KOPT-K1 (cell line): ENCODE data around the gene RHOT1.
A peak's percentile ranks its signal among the peaks of the same experiment; 100 is the strongest.
"Not testable (repeated sequence)": the region's sequence is repeated elsewhere in the genome, so short reads cannot be mapped to it uniquely, and the experiment has no call there.

ENCODE experiments used
- H3K27ac ChIP-seq: fragments of 200-600 bp; sonication (generic); 2 replicates; pipeline ENCODE4 v1.5.1; 2016; ENCODE audit warnings: antibody characterized with exemption, mild to moderate bottlenecking, low read depth, low read length; ENCODE audit not compliant: poor library complexity, severe bottlenecking
- H3K36me3 ChIP-seq: fragments of 200-600 bp; sonication (generic); 2 replicates; pipeline ENCODE4 v1.5.1; 2017; ENCODE audit warnings: antibody characterized with exemption, mild to moderate bottlenecking, low read length, moderate library complexity; ENCODE audit not compliant: insufficient read depth
- H3K9me3 ChIP-seq: fragments of 200-600 bp; sonication (generic); 2 replicates; pipeline ENCODE4 v1.5.1; 2017; ENCODE audit warnings: antibody characterized with exemption, low read length, mild to moderate bottlenecking; ENCODE audit not compliant: insufficient read depth, poor library complexity, severe bottlenecking

RHOT1 gene

DNA sequence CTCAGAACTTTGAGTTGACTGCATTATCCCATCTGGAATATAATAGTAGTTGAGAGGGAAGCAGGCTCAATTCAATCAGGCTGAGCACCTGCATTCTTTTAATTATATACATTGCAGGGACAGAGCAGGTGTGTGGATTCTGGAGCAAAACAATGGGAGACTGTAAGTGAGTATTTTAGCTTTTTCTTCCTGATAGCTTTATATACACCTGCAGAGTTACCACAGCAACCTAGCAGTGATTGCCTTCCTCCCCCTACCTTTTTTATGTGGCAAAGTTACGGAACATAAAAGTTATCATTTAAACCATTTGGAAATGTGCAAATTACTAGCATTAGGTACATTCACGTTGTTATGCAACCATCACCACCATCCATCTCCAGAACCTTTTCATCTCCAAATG lies 25.4 kb upstream of the RHOT1 start:
- no peak overlapping the region for H3K27ac ChIP-seq
- H3K9me3 ChIP-seq = no peaks in the 10 kb centered on the region
- H3K36me3 ChIP-seq = no peaks in the 10 kb centered on the region

- H3K36me3 ChIP-seq = no peaks in the 10 kb centered on the region
- no peaks in the 10 kb centered on the region for H3K9me3 ChIP-seq
- H3K27ac ChIP-seq = no peak overlapping the region
Measured at GRCh38 chr17:32117399-32117798, 24.9 kb upstream of the RHOT1 start.

- H3K27ac ChIP-seq, H3K9me3 ChIP-seq, H3K36me3 ChIP-seq: not testable (repeated sequence)
Measured at GRCh38 chr17:32118088-32118487, 24.2 kb upstream of the RHOT1 start.

GRCh38 chr17:32118835-32119234 lies 23.5 kb upstream of the RHOT1 start:
- Histone ChIP-seq H3K36me3 (no peaks in the 10 kb centered on the region), H3K9me3 (no peaks in the 10 kb centered on the region), H3K27ac (no peak overlapping the region)

GRCh38 chr17:32120141-32120540 lies 22.2 kb upstream of the RHOT1 start:
- Histone ChIP-seq H3K9me3 (no peaks in the 10 kb centered on the region), H3K27ac (no peak overlapping the region)

DNA sequence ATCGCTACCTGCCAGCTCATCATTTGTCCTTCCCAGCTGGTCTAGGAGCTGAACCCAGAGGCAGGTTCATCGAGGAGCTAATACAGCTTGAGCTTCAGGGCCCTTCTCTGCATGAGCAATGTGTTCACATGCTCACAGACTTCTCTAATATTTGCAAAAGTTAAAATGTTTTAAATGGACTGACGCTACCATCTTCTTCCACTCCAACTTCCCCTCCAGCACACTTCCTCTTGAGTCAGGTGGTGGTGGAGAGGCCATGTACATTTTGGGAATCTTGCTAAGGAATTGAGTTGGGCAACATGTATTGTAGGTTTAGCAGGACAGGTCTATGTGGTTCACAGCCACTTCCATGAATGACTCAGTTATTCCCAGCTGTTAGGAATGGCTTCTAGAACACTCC lies 21.6 kb upstream of the RHOT1 start:
- H3K9me3 ChIP-seq = no peaks in the 10 kb centered on the region
- no peaks in the 10 kb centered on the region for H3K36me3 ChIP-seq
- H3K27ac ChIP-seq = no peak overlapping the region

More at GRCh38 chr17:32120141-32120540, 22.2 kb upstream of the RHOT1 start:
- no peaks in the 10 kb centered on the region for H3K36me3 ChIP-seq

DNA sequence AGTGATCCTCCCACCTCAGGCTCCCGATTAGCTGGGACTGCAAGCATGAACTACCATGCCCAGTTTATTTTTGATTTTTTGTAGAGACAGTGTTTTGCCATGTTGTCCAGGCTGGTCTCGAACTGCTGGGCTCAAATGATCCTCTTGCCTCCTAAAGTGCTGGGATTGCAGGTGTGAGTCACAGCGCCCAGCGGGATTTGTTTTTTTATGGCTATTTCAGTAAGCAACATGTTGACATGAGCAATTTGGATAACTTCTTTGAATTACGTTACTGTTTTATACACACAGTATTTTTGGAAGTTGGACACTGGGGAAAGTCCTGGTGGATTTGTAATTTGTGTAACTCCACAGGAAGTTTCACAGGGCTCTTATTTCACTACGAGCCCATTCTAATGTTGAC lies 18.5 kb upstream of the RHOT1 start:
- no peak overlapping the region for H3K27ac ChIP-seq
- no peaks in the 10 kb centered on the region for H3K9me3 ChIP-seq
- no peaks in the 10 kb centered on the region for H3K36me3 ChIP-seq

- Histone ChIP-seq H3K36me3 (no peaks in the 10 kb centered on the region), H3K9me3 (no peaks in the 10 kb centered on the region), H3K27ac (no peak overlapping the region)
Measured at GRCh38 chr17:32124985-32125847, 17.1 kb upstream of the RHOT1 start.

DNA sequence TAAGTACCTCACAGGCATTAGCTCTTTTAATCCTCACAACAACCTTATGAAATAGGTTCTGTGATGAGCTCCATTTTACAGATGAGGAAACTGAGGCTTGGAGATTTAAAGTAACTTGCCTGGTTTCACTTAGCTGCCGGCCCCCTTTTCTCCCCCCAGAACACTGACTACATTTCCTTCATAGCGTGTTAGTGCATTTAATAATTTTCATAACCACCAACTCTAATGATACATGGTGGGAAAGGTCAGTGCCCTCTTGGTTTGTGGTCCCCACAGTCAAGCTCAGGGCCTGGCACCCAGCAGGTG lies 16.5 kb upstream of the RHOT1 start:
- H3K36me3 ChIP-seq = no peaks in the 10 kb centered on the region
- no peak overlapping the region for H3K27ac ChIP-seq
- H3K9me3 ChIP-seq = no peaks in the 10 kb centered on the region

DNA sequence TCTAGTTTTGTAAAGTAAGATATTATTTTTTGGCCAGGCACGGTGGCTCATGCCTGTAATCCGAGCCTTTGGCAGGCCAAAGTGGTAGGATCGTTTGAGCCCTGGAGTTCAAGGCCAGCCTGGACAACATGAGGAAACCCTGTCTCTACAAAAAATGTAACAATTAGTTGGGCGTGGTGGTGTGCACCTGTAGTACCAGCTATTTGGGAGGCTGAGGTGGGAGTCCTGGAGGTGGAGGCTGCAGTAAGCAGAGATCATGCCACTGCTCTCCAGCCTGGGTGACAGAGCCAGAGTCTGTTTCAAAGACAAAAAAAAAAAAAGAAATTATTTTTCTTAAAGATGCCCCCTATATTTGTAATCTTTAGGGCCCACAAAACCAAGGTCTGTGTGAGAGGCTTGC lies 16.0 kb upstream of the RHOT1 start:
- no peaks in the 10 kb centered on the region for H3K36me3 ChIP-seq
- H3K9me3 ChIP-seq = no peaks in the 10 kb centered on the region
- no peak overlapping the region for H3K27ac ChIP-seq

DNA sequence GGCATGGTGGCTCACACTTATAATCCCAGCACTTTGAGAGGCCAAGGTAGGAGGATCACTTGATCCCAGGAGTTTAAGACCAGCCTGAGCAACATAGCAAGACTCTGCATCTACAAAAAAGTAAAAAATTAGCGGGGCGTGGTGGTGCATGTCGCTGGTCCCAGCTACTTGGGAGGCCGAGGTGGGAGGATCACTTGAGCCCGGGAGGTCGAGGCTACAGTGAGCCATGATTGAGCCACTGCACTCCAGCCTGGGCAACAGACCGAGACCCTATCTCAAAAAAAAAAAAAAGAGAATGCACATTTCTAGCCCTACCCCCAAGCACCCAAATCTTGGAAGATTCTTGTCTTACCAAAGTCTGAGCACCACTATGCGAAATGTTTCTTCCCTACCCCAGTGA lies 15.6 kb upstream of the RHOT1 start:
- Histone ChIP-seq H3K36me3 (no peaks in the 10 kb centered on the region), H3K27ac (peak overlapping the region; percentile 69), H3K9me3 (no peaks in the 10 kb centered on the region)

DNA sequence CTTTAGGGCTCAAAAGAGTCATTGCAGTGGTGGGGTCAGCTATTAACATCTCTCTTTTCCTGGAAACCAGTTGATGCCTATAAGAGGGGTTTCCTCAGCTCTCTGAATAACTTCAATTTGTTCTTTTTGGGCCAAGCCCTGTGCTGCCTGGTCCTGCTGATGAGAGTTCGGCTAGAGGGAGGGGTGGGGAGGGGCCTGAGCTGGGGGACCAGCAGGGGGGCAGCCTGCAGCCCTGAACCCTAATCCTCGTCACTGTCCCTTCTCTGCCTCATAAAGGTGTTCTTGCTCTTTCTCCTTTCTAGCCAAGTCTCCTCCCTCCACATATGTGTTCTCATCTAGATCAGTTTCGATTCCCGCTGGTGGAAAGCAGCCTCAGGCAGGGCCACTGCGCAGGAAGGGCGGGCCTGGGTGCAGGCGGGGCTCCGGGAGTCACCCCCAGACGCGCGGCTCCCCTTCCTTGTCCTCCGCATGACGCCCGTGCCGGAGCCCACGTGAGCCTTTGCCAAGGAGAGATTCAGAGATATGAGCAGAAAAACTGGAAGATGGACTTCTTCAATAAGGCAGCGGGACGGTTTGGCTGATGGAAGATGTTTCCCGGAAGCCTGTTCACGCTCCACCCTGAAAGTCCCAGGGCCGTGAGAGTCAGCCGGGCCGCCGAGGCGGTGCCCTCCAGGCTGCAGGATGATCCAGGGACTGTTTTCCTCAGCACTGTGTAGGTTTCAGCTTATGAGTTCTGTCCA lies 15.0 kb upstream of the RHOT1 start:
- Histone ChIP-seq H3K9me3 (no peaks in the 10 kb centered on the region), H3K36me3 (no peaks in the 10 kb centered on the region), H3K27ac (peak overlapping the region; percentile 69)

GRCh38 chr17:32128470-32128869 lies 13.8 kb upstream of the RHOT1 start:
- not testable (repeated sequence) for H3K27ac ChIP-seq, H3K9me3 ChIP-seq, H3K36me3 ChIP-seq

DNA sequence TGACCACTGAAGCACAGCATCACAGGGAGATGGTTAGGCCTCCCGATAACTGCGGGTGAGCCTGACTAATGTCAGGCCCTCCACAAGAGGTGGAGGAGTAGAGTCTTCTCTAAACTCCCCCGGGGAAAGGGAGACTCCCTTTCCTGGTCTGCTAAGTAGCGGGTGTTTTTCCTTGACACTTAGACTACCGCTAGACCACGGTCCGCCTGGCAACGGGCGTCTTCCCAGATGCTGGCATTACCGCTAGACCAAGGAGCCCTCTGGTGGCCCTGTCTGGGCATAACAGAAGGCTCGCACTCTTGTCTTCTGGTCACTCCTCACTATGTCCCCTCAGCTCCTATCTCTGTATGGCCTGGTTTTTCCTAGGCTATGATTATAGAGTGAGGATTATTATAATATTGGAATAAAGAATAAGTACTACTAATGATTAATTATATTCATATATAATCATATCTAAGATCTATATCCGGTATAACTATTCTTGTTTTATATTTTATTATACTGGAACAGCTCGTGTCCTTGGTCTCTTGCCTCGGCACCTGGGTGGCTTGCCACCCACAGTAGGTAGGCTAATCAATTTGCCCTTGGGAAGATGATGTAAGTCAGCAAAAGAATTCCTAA lies 6.7 kb upstream of the RHOT1 start:
- H3K9me3 ChIP-seq, H3K36me3 ChIP-seq, H3K27ac ChIP-seq: not testable (repeated sequence)

DNA sequence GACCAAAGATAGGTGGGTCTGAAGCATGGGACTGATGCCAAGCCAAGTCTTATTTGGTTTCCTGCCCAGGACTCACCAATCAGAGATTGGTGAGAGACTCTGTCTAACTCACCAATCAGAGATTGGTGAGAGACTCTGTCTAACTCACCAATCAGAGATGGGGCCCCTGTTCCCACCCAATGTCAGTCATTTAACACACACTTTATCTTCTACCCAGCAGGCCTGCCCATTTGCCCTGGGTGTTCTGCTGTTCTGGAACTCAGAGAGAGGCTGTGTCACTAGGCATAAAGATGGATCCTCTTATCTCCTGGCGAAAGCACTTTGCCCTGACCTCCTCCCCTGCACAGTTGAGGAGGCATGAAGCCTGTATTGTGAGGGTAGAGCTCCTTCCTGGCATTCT lies 5.4 kb upstream of the RHOT1 start:
- no peak overlapping the region for H3K27ac ChIP-seq
- H3K36me3 ChIP-seq = no peaks in the 10 kb centered on the region
- no peaks in the 10 kb centered on the region for H3K9me3 ChIP-seq
